Raji (cell line): ENCODE results near the gene CD38.

Experiments
- POLR2A ChIP-seq: IDR thresholded peaks from 2 replicates; pipeline ENCODE4 v1.6.1; 2011; ENCODE audit warnings: low read depth, low read length, control low read depth; ENCODE audit not compliant: insufficient read depth

Gene CD38

DNA sequence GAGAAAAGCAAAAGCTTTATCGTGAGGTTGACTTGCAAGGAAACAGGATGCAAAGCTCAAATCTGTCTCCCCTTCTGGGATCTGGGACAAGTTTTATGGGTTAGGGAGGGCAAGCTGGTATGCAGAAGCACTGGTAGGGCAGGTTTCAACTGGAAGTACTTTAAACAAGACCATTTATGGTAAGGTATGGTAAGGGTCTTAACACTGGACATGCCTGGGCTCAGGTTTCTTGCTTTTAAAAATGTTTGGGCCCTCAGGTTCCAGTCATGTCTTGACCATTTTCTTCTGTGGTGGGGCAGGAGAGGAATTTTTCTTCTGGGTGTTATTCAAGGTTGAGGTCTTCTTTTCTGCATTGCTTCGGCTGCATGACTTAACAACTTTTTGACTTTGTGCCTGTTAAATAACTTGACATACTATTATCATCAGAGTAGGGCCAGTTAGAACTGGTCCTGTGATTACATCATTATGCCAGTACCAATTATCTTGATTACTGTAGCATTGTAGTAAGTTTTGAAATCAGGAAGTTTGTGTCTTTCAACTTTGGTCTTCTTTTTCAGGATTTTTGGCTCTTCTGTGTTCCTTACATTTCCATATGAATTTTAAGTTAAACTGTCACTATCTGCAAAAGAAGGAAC, 33.7 kb downstream of the CD38 start:
- no peak for TF ChIP-seq POLR2A

DNA sequence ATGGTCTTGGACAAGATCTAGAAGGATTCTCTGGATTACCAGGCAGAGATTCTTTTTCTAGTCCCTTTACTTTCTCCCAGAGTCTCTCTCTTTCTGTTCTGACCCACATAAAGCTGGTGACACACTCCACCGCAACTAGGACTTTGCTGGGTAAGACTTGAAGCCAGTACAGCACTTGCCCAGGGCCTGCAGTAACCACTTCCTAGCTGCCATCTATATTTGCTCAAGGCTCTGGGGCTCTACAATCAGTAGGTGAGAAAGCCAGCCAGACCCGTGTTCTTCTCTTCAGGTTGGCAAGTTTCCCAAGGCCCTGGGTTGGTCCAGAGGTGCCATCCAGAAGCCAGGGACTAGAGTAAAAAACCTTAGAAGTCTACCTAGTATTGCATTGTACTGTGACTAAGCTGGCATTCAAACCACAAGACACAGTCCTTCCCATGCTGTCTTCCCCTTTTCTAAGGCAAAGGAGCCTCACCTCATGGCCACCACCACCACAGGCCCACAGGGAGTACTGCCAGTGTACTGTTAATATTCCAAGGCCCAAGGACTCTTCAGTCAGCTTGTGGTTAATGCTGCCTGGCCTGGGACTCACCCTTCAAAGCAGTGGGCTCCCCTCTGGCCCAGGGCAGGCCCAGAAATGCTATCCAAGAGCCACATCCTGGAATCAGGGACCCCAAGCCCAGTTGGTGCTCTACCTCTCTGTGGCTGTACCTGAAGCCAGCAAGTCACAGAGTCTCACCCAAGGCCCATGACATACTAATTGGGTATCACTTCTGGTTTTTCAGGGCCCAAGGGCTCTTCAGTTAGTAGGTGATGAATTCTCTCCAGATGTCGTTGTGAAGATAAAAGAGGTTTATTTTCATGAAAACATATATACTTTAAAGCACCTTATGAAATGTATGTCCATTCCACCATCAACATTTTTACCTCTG, 54.7 kb downstream of the CD38 start:
- TF ChIP-seq POLR2A: no peak

DNA sequence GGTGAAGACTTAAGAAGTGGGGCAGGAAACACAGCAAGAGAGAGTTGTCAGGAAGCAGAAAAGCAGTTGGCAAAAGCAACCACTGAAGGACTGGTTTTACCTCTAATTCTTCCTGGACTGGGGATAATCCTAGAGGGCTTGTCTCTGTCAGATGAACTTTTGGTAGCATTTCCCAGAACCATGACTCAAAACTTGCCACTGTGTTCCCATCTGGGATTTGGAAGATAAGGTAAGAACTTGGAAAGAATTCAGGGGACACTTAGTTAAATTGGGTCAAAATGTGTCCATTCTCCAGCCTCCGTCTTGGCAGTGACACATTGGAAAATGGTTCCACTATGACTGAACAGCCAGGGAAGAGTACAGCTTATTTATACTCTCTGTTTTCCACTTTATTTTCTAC, 55.7 kb downstream of the CD38 start:
- TF ChIP-seq POLR2A: no peak

DNA sequence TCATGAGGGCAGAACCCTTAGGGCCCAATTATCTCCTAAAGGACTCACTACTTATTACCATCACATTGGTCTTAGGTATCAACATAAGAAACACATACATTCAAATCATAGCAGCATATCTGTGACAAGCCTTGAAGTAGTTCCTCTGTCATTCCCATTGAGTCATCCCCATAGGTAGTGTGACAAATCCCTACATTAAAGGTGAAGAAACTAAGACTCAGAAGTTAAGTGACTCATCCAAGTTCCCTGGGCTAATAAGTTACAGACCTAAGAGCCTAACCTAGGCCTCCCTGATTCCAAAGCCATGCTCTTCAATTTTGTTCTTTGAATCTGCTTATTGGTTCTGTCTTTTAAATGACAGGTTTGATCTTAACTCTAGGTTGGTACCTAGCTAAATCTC, 58.2 kb downstream of the CD38 start:
- no peak for TF ChIP-seq POLR2A

DNA sequence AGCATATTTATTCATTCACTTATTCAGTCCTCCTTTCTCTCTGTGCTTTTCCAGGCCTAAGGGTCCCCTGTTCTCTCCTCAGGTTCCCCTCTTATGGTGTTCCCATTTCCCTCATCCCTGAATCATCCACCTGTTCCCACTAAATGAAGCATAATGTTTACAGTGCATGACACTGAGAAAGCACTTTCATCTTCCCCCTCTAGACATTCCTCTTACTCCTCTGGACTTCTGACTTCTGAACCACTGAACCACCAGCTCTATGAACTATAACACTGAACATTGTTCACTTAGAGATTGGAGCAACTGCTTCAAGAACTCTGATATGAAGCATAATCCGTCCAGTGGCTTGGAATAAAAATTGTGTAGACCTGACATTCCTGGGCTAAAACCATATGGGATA, 59.5 kb downstream of the CD38 start:
- TF ChIP-seq POLR2A: no peak

DNA sequence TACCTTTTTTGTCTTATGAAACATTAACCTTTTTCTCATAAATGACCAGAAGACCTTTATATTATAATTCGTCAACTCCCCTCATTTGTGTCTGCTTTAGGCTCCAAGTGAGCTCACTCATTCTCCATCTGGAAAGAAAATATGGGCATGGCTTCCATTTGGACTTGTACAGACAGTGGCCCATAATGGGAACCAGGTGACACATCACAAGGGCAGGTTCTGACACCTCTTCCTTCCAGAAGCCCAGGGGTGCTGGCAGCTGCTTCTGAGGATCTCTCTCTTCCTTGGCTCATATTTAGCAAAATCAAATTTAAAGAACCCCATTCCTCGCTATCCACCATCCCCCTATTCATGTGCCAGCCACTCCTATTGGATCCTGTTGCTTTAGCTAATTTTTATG, 69.6 kb downstream of the CD38 start:
- no peak for TF ChIP-seq POLR2A

DNA sequence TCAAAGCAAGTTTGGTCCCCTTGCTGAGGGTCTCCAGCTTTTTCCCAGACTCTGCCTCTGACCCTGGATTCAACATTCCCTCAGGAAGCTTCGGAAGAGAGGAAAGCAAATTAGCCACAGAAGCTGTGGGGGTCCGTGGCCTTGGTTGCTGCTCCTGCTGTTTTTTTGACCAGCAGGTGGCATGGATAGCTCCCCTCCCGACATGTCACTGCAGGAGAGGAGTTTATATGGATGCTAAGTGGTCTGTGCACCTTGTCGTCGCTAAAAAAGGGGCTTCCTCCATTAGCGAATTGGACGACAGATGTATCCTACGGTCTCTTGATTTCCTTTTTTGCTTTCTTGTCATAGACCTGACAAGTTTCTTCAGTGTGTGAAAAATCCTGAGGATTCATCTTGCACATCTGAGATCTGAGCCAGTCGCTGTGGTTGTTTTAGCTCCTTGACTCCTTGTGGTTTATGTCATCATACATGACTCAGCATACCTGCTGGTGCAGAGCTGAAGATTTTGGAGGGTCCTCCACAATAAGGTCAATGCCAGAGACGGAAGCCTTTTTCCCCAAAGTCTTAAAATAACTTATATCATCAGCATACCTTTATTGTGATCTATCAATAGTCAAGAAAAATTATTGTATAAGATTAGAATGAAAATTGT, 70.2 kb downstream of the CD38 start:
- no peak for TF ChIP-seq POLR2A

DNA sequence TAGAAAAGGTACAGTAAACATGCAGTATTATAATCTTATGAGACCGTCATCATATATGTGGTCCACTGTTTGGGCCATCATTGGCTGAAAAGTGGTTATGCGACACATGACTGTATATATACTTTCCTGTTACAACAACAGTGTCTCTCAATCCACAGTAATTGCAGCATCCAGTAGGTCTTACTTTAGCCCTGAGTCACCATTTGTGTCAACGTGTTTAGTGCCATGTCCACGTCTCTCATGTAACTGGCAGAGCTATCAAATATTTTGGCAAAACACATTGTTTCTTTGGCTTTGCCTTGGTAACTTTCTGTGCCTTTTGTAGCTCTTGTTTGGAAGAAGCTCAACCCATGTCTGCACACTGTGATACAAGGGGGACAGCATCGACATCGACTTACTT, 73.8 kb downstream of the CD38 start:
- no peak for TF ChIP-seq POLR2A

DNA sequence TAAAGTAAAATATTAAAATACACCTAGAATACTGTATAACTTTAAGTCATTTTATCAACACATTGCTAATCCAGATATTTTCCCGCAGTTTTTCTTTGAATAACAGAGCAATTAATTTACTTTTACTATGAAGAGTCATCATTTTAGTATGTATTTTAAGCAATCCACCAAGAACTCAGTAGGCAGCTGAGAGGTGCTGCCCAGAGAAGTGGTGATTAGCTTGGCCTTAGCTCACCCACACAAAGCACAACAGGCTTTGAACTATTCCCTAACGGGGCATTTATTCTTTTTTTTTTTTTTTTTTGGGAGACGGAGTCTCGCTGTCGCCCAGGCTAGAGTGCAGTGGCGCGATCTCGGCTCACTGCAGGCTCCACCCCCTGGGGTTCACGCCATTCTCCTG, 74.4 kb downstream of the CD38 start:
- TF ChIP-seq POLR2A: no peak

DNA sequence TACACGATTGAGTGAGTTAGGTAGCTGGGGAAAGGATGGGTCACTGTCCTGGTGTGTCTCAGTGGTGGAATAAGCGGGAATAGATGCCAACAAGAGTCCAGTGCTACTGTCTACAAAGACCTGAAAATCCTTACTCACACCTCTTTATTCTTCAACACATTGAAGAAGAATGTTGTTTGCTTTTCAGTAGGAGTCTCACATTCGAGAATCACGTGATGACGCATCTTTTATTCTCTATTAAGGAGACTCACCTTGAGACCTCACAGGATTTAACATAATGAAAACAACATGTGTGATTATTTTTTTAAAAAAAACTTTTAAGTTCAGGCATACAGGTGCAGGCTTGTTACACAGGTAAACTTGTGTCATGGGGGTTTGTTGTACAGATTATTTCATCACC, 75.2 kb downstream of the CD38 start:
- TF ChIP-seq POLR2A: no peak

DNA sequence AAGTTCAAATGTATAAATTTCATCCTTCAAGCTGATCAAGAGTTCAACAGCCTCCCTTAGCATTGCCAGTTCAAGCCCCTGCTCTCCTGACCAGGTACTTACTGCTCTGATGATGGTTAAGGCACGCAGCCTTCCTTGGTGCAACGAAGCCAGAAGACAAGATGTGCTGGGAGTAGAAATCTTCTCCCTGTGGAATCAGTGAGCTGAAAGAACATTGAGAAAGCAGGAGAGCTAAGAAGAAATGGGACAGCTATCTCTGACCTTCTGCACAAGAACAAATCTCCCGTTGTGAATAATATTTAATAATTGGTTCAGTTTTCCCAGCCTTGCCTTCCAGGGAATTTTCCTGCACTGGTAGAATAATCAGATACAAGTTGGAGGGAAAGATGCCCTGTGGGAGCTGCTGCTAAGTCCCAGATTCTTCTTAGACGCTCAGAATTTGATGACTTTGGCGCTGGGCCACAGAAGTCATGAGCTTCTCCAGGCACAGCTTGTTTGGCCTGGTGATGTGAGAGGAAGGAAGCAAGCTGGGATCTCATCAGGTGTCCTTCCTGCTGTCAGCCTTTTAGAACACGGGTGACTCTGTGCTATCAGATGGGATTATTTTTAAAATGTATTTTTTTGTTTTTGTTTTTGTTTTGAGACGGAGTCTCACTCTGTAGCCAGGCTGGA, 77.8 kb downstream of the CD38 start:
- TF ChIP-seq POLR2A: no peak

DNA sequence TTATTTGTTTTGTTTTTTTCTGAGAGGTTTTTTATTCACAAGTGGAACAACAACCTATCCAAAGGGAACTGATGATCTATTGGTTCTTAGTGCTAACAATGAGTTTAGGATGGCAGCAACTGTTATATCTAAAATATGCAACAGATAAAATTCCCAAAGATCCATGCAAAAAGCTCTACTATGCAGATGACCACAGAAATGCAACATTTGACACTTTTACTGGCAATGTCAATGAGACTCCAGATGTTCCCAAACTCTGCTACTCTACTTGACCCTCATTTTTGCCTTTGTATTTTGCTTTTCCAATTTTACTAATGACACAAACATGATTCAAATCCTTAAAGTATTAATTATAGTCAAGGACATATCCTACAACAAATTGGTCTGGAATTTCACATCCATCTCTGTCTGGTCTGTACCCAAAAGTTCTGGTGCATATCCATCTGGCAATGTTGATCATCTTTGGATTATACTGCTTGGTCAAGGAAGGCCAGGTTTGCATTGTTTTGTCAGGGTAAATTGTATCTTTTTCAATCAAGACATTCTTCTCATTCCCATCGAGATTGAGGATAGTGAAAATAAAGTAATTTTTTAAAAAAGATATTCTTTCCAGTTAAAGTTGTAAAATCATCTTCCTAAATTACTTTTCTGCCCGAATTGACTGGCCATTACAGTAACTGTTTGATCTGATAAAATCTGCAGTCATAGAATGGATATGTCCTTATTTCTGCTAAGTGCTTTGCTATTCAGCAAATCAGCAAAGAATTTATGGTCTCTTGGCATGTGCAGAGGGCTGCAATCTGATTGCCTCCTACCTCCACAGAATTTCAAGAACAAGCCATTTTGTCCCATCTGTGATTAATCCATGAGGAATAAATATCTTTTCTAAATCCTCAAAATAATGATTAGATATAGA, 86.8 kb downstream of the CD38 start:
- TF ChIP-seq POLR2A: no peak

DNA sequence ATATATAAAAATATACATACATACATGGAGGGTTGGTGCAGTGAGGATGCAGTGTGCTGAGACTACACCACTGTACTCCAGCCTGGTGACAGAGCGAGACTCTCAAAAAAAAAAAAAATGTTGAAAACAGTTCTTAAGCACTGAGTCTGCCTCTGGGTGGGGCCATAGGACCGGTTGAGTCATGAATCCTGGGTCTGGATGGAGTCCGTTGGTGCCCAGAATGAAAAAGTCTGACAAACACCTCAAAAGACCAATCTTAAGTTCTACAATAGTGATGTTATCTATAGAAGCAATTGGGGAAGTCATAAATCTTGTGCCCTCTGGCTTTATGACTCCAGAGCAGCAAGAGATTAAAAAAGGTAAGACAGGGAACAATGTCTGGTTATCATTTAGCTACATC, 90.0 kb downstream of the CD38 start:
- no peak for TF ChIP-seq POLR2A

DNA sequence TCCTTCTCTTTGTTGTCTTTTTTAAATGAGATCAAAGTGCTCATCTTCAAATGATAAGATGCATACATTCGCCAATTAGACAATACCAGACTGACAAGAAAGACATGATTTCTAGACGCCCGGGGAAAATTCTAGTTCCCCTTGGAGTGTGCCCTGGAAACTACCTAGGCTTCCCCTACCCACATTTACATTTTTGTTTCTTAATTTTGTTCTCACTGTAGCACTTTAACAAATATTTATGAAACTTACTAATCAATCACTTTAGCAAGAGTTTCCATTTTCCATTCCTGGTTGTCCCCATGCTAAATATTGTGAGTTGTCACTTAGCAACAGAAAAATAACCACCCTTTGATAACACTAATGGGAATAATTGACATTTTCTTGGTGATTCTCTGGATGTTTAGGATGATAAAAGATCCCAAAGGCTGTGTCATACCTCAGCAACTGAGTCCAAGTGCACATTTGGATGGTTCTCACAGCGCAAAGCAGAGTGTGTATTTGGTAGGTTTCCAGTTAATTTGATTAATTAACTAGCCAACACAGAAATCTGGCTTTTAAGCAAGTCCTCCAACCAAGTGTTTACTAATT, 90.8 kb downstream of the CD38 start:
- TF ChIP-seq POLR2A: no peak
